HepG2 (cell line): ENCODE measurements around the gene TBCD. TPM values are rescaled to one million over a fixed set of nuclear protein-coding genes. Genes with fewer than 3 reads are reported as not detected.

ENCODE experiments used
- KLF6 ChIP-seq: IDR thresholded peaks from 2 replicates; pipeline ENCODE4 v1.8.0; 2016; ENCODE audit warnings: missing biosample characterization, missing genetic modification reagents
- MAZ ChIP-seq, 2 experiments: sonication (generic) in 1 of 2; formaldehyde crosslinking in 1 of 2; IDR thresholded peaks; 2 replicates each; pipeline versions ENCODE4 v1.5.0 to v1.6.1; 2012 to 2020; ENCODE audit warnings: low read depth in 2 of 2, mild to moderate bottlenecking in 2 of 2, borderline replicate concordance in 1 of 2, improper control_type of control experiment in 1 of 2, low read length in 1 of 2, missing genetic modification reagents in 1 of 2, moderate library complexity in 1 of 2
- MBD4 ChIP-seq: IDR thresholded peaks from 2 replicates; pipeline ENCODE4 v1.6.1; 2012; ENCODE audit warnings: low read length, inconsistent platforms, borderline replicate concordance
- MTF1 ChIP-seq: sonication (generic); formaldehyde crosslinking; IDR thresholded peaks from 2 replicates; pipeline ENCODE4 v1.5.0; 2020; ENCODE audit warnings: missing genetic modification reagents
- TOPORS ChIP-seq: sonication (generic); formaldehyde crosslinking; IDR thresholded peaks from 2 replicates; pipeline ENCODE4 v1.8.0; 2023; ENCODE audit warnings: mild to moderate bottlenecking, missing genetic modification reagents
- ZNF12 ChIP-seq: sonication (generic); formaldehyde crosslinking; IDR thresholded peaks from 2 replicates; pipeline ENCODE4 v1.5.0; 2020; ENCODE audit warnings: missing genetic modification reagents
- ZNF407 ChIP-seq: sonication (generic); formaldehyde crosslinking; IDR thresholded peaks from one replicate; pipeline ENCODE4 v1.5.1; 2020; ENCODE audit warnings: mild to moderate bottlenecking, missing genetic modification reagents; ENCODE audit errors: not compliant biosample characterization
- ZNF441 ChIP-seq: sonication (generic); formaldehyde crosslinking; IDR thresholded peaks from 2 replicates; pipeline ENCODE4 v1.7.0; 2021; ENCODE audit warnings: missing genetic modification reagents, borderline replicate concordance
- ZNF512B ChIP-seq: sonication (generic); formaldehyde crosslinking; IDR thresholded peaks from 2 replicates; pipeline ENCODE4 v1.5.1; 2020; ENCODE audit warnings: missing genetic modification reagents, mild to moderate bottlenecking, borderline replicate concordance
- ZNF556 ChIP-seq: sonication (generic); formaldehyde crosslinking; IDR thresholded peaks from 2 replicates; pipeline ENCODE4 v1.4.0; 2020; ENCODE audit warnings: mild to moderate bottlenecking, missing genetic modification reagents, borderline replicate concordance
- polyA plus RNA-seq, 8 experiments: library from polyadenylated mRNA; depleted of rRNA in 3 of 8; stranded (reverse) in 7 of 8; unstranded in 1 of 8; fragments of >200 nt; fragmentation: Illumina TruSeq in 4 of 8; extraction: Trizol in 4 of 8; gene quantifications; 2 replicates each; pipeline versions ENCODE4 v1.2.1 to v1.2.3, GENCODE V29; 2011 to 2016; ENCODE audit warnings: low read depth in 4 of 8, missing spikeins in 1 of 8, mixed read lengths in 1 of 8; ENCODE audit not compliant: insufficient read depth in 1 of 8
- total RNA-seq, 5 experiments: library from RNA; depleted of rRNA; stranded (reverse); fragments of >200 nt; fragmentation: Illumina TruSeq; extraction: Trizol; gene quantifications; 2 replicates each; pipeline ENCODE4 v1.2.3, GENCODE V29; 2016; ENCODE audit warnings: low read depth in 1 of 5
- TF ChIP-seq, protein P1 (sequence below): sonication (generic); formaldehyde crosslinking; IDR thresholded peaks from 2 replicates; pipeline ENCODE4 v1.5.0; 2020; ENCODE audit warnings: mild to moderate bottlenecking, missing genetic modification reagents
- TF ChIP-seq, protein P2 (sequence below): sonication (generic); formaldehyde crosslinking; IDR thresholded peaks from 2 replicates; pipeline ENCODE4 v1.5.0; 2020; ENCODE audit warnings: missing genetic modification reagents

Gene TBCD
- total and polyA plus RNA-seq, 2 of the 13 experiments (the other 11 are each of a cell fraction or from before 2014, with no cell fraction given), result 33.9 to 54.8 TPM

- no peak for TF ChIP-seq ZNF512B (CRISPR knock-in tag)
- no peak for TF ChIP-seq MBD4
- TF ChIP-seq ZNF441, result no peak
- no peak for TF ChIP-seq ZNF12 (CRISPR knock-in tag)
- no peak for TF ChIP-seq KLF6 (CRISPR knock-in tag)
- TF ChIP-seq TOPORS (CRISPR knock-in tag), result no peak
- TF ChIP-seq MTF1 (CRISPR knock-in tag), result no peak
- no peak for TF ChIP-seq MAZ (IDR thresholded peaks at IDR 0.05; ENCODE audit: borderline replicate concordance, low read depth, low read length)
- no peak for TF ChIP-seq MAZ (CRISPR knock-in tag; IDR thresholded peaks at IDR 0.05; ENCODE audit: low read depth)
- TF ChIP-seq, protein P1, sequence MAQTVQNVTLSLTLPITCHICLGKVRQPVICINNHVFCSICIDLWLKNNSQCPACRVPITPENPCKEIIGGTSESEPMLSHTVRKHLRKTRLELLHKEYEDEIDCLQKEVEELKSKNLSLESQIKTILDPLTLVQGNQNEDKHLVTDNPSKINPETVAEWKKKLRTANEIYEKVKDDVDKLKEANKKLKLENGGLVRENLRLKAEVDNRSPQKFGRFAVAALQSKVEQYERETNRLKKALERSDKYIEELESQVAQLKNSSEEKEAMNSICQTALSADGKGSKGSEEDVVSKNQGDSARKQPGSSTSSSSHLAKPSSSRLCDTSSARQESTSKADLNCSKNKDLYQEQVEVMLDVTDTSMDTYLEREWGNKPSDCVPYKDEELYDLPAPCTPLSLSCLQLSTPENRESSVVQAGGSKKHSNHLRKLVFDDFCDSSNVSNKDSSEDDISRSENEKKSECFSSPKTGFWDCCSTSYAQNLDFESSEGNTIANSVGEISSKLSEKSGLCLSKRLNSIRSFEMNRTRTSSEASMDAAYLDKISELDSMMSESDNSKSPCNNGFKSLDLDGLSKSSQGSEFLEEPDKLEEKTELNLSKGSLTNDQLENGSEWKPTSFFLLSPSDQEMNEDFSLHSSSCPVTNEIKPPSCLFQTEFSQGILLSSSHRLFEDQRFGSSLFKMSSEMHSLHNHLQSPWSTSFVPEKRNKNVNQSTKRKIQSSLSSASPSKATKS (CRISPR knock-in tag), result no peak
- no peak for TF ChIP-seq ZNF556 (CRISPR knock-in tag)
- TF ChIP-seq ZNF407 (CRISPR knock-in tag), result no peak
- TF ChIP-seq, protein P2, sequence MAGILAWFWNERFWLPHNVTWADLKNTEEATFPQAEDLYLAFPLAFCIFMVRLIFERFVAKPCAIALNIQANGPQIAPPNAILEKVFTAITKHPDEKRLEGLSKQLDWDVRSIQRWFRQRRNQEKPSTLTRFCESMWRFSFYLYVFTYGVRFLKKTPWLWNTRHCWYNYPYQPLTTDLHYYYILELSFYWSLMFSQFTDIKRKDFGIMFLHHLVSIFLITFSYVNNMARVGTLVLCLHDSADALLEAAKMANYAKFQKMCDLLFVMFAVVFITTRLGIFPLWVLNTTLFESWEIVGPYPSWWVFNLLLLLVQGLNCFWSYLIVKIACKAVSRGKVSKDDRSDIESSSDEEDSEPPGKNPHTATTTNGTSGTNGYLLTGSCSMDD (CRISPR knock-in tag), result no peak
Measured at GRCh38 chr17:82859431-82860403, 107.9 kb downstream of the TBCD start (continued).
